GM18526 (cell line): ENCODE measurements around the gene HLX.

ENCODE experiments used
- POLR2A ChIP-seq: IDR thresholded peaks from 3 replicates; pipeline ENCODE4 v1.6.1; 2011; ENCODE audit not compliant: insufficient read length; ENCODE audit errors: extremely low read depth

The HLX gene

DNA sequence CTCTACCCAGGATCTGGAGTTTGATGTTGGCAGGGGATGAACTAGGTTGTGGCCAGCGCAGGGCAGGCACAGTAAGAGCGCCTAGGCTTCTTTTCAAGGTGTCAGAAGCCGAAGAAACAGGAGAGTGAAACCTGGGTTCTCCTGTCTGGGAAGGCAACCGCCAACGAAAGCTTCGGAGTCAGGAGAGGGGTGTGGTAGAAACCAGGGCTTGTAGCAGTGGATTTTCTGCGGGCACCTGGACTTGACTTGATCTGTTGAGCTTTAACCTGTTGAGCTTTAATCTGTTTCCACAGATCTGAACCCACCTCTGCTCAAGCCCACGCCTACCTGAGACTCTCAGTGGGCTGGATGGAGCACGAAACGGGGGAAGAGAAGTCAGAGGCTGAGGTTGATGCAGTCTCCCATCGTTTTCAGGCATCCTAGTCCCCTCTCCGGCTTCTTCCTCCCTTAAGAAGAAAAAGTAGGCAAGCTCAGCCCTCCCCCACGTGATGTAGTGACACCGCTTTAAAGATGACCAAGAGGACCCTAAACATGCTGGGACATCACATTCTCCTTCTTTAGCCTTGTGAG, 9.3 kb downstream of the HLX start:
- no peak for TF ChIP-seq POLR2A

DNA sequence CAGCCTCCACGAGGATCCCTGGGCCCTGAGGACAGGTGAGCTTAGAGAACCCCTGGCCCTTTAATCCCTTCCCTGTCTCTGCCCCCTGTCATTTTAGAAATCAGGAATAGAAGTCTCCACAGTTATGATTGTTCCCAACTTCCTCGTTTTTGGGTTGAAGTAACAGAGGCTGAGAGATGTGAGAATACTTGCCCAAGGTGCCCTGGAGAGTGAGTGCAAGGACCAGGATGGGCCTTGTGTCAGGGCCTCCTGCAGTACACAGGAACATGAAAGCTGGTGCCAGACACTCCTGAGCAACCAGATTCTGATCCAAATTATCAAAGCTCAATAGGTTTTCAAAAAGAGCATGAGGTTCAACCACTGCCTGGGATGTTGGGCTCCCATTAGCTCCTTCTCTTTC, 10.1 kb downstream of the HLX start:
- TF ChIP-seq POLR2A = no peak

DNA sequence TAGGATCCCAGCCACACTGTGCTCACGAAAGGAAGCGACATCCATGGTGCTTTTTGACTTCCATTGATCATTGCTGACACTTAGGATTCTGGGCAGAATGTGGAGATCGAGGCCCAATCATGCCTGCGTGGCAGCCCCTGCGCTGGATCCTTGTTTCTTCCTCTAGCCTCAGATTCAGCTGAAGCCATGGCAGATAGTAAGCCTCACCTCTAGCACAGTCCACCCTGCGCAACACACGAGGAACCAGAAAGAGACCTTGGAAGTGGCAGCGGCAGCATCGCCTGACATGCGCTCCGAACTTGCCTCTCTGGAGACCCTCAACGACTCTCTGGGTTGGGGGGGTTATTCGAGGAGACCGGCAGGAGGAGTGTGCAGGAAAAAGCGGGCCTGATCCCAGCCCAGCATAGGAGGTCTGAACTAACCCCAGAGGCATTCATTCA, 10.6 kb downstream of the HLX start:
- TF ChIP-seq POLR2A = no peak

- no peak for TF ChIP-seq POLR2A
Measured at GRCh38 chr1:220890602-220891001, 11.4 kb downstream of the HLX start.

- no peak for TF ChIP-seq POLR2A
Measured at GRCh38 chr1:220891224-220892085, 12.2 kb downstream of the HLX start.

- no peak for TF ChIP-seq POLR2A
Measured at GRCh38 chr1:220892086-220892376, 12.8 kb downstream of the HLX start.

GRCh38 chr1:220892997-220893700, 13.9 kb downstream of the HLX start:
- TF ChIP-seq POLR2A = no peak

DNA sequence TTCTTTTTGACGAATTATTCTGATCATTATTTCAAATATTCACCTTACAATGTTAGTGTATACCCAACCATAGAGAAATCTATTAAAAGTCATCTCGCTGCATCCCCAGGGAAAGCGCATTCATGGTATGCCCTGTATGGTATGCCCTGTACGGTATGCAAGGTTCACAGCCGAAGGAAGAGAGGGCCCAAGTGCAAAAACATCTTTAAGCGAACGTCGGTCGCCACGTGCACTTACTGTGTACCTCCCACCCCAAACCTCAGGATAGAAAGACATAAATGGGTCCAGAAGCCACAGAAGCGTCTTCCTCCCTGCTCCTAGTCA, 14.4 kb downstream of the HLX start:
- no peak for TF ChIP-seq POLR2A

DNA sequence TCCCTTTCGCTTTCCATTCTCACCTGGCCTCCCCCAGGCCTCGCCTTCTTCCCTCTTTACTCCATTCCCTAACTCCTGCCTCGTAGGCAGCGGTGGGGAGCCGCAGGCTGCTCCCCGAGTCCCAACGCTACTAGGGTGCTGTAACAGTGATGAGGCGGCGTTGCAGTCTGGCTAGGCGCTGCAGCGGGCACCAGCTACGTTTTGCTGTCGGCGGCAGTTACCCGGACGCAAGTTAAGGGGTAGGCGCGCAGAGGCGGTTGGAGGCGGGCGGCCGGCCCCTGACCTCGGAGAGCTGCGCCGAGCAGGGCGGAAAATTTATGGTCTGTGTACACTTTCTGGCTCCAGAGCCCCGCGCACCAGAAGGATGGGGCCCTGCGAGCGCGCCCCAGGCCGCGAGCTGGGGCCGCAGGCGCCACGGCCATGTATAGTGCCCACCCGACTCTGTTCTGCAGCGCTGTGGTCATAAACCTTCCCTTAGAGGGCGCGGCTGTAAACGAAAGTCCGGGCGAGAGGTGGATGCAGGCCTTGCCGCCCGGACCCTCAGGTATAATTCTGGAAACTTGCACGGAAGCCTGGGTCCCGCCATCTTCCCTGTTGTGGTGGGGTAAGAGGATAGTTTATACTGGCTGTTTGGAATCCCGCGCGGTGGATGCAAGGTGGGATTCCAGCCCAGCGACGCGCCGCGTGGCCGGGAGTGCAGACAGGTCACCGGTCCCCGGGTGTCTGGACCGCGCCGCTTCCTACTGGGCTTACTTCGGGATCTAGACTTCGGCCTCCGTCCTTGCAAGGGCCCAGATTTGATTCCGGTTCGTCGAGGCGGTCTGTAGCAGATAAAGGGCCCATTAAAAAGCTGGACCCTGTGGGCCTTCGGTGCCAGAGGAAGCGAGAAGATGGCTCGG, 15.0 kb downstream of the HLX start:
- TF ChIP-seq POLR2A = no peak

DNA sequence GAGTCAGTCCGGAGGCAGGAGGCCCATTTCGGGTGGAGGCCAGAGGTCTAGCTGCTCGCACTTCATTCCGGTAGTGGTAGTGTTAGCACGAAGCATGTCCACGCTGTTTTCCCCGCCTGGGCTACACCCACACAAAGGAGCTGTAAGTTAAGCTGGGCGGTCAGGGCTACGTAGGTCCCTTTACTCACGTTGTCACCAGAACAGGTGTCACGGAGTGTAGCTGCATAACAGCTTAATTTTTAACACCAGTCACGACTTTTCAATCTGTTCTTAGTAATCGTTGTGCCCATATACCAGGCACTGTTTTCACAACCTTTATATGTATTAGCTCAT, 15.6 kb downstream of the HLX start:
- no peak for TF ChIP-seq POLR2A

DNA sequence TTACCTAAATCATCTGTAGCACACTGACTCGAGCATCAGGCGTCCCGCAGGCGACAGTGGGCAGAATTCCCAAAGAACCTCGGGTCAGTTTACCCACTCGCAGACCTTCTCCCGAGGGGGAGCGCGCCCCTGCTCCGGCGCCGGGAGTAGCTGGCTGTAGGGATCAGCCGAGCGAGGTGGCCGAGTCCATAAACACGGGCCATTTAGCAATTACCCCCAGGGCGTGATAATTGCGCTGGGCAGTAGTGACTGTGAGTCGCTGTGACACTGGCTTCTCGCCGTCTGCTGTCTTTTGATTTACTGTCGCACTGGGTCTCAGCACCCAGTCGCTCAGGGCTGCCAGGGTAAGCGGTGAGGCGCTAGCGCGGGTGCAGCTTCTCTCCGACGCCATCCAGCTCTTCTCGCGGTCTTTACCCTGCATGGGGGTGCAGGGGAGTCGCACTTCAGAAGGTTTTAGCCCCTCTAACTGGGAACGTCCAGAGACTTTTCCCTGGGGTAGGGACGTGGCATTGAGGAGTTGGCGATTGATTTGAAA, 16.2 kb downstream of the HLX start:
- TF ChIP-seq POLR2A = no peak

DNA sequence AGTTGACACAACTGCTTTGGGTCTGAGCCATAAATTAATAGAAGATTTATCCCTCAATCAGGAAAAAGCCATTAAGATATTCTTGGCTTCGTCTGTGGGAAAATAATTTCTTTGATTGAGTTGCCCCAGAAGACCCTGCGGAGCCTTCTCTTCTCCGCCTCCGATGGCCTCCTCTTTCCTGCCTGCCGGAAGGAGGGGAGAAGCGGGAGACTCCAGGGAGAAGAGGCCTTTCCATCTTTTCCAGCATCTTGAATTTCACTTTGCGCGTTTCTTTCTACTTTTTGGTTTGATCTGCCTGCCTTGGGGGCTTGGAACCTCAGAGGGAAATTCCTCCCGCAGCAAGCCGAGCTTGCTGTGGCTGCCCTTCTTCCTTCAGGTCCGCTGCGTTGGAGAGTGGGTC, 16.8 kb downstream of the HLX start:
- no peak for TF ChIP-seq POLR2A

DNA sequence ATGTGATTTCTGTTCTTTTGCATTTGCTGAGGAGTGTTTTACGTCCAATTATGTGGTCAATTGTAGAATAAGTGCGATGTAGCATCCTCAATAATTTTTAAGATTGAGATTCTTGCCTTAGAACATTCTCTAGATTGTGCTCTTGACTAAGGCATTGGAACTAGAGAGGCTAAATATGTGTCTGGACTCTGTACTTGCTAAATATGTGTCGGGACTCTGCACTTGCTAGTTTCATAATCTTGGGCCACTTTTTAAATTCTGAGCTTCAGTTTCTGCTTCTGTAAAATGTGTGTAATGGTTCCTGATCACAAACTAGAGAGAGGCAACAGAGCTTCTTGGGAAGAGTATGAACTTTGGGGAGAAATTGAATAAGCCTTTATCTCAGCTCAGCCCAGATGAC, 21.6 kb downstream of the HLX start:
- TF ChIP-seq POLR2A = no peak

GRCh38 chr1:220901881-220902280, 22.6 kb downstream of the HLX start:
- TF ChIP-seq POLR2A = no peak

GRCh38 chr1:220902916-220903315, 23.7 kb downstream of the HLX start:
- TF ChIP-seq POLR2A = no peak
